Type B pancreatic cell (in vitro differentiated cells): Measurements from ENCODE around the gene RAB8B. TPM values are rescaled to one million over a fixed set of nuclear protein-coding genes. Genes with fewer than 3 reads are reported as not detected.

Source experiments
- DNase-seq: peaks from one replicate; pipeline ENCODE4 v3.0.0; 2021; ENCODE audit warnings: mixed read lengths; ENCODE audit not compliant: unreplicated experiment; ENCODE audit errors: extremely low spot score
- H3K27ac Mint-ChIP-seq: 2 replicates; pipeline ENCODE4 v1.8.0; 2021; ENCODE audit warnings: mild to moderate bottlenecking, mixed read lengths
- H3K27me3 Mint-ChIP-seq: 2 replicates; pipeline ENCODE4 v1.8.0; 2021; ENCODE audit warnings: mixed read lengths
- H3K36me3 Mint-ChIP-seq: 2 replicates; pipeline ENCODE4 v1.8.0; 2021; ENCODE audit warnings: mixed read lengths
- H3K4me1 Mint-ChIP-seq: one replicate; pipeline ENCODE4 v1.8.0; 2021; ENCODE audit warnings: mixed read lengths; ENCODE audit not compliant: unreplicated experiment
- H3K4me3 Mint-ChIP-seq: 2 replicates; pipeline ENCODE4 v1.8.0; 2021; ENCODE audit warnings: mild to moderate bottlenecking, mixed read lengths
- H3K9me3 Mint-ChIP-seq: 2 replicates; pipeline ENCODE4 v1.8.0; 2021; ENCODE audit warnings: mixed read lengths
- total RNA-seq: library from RNA; stranded (reverse); gene quantifications from 2 replicates; pipeline ENCODE4 v1.2.1, GENCODE V29; 2021; ENCODE audit warnings: low replicate concordance
- TF ChIP-seq, protein P1 (sequence below): fragments of 200-600 bp; sonication (generic); conservative IDR thresholded peaks from 2 replicates; pipeline ENCODE4 v1.5.0; 2021; ENCODE audit warnings: antibody characterized with exemption, mild to moderate bottlenecking

RAB8B gene
- total RNA-seq, 1 donor from 2014 or later = 36.8 TPM

DNA sequence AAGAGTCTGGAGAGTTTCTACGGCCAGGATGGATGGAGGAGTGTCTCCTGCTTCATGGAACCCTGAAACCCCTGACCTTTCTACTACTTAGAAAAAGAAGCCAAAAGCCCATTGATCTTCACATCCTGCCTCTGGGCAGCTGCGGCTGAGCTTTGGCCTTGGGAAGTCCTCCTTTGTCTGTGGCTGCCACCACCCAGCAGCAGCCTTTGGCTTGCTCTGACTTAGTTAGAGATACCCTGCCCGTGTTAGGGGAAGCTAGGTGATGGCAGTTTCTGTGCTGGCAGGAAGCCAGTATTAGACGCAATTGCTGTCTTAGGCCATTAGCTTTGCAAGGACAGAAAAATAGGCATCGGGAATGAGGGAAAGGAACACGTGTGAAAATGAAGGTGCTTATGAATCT, 106.8 kb downstream of the RAB8B start:
- H3K27ac Mint-ChIP-seq = peak overlapping the region; percentile 22
- TF ChIP-seq, protein P1, sequence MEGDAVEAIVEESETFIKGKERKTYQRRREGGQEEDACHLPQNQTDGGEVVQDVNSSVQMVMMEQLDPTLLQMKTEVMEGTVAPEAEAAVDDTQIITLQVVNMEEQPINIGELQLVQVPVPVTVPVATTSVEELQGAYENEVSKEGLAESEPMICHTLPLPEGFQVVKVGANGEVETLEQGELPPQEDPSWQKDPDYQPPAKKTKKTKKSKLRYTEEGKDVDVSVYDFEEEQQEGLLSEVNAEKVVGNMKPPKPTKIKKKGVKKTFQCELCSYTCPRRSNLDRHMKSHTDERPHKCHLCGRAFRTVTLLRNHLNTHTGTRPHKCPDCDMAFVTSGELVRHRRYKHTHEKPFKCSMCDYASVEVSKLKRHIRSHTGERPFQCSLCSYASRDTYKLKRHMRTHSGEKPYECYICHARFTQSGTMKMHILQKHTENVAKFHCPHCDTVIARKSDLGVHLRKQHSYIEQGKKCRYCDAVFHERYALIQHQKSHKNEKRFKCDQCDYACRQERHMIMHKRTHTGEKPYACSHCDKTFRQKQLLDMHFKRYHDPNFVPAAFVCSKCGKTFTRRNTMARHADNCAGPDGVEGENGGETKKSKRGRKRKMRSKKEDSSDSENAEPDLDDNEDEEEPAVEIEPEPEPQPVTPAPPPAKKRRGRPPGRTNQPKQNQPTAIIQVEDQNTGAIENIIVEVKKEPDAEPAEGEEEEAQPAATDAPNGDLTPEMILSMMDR = no peak
- no peak overlapping the region for H3K4me3 Mint-ChIP-seq
- no peaks in the 10 kb centered on the region for H3K9me3 Mint-ChIP-seq
- peaks cover 25% of the 10 kb centered on the region for H3K4me1 Mint-ChIP-seq
- no peaks in the 10 kb centered on the region for H3K27me3 Mint-ChIP-seq
- DNase-seq = no peak
- H3K36me3 Mint-ChIP-seq = peaks cover 26% of the 10 kb centered on the region

DNA sequence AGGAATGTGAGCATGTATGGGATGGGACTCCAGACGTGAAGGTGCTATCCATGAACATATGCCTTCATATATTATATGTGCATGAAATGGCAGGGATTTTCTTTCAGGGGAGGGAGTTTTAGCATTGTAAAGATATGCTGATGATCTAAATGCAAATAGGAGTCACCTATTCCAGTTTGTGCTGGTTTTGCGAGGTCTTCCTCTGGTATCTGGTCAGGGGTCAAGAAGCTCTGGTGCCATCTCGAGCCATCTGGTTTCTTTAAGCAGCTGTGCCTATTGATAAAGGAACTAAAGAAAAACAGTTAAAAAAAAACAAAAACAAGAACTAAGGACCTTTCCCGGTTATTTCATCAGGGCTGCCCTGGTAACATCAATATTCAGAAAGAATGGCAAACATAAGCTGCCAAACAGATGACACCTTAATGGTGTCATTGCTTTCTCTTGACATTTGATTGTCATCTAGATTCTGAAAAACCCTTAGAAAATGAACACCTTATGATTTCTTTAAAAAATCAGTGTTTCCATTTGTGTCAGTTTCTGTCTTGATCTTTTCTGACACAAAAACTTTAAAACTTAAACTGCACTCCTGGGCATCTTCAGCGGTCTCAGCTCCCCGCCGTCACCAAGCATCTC, 110.7 kb downstream of the RAB8B start:
- no peak for DNase-seq
- no peaks in the 10 kb centered on the region for H3K9me3 Mint-ChIP-seq
- H3K27me3 Mint-ChIP-seq = no peaks in the 10 kb centered on the region
- peaks cover 27% of the 10 kb centered on the region for H3K4me1 Mint-ChIP-seq
- peaks cover 38% of the 10 kb centered on the region for H3K36me3 Mint-ChIP-seq
- H3K27ac Mint-ChIP-seq = no peak overlapping the region
- no peak overlapping the region for H3K4me3 Mint-ChIP-seq
- TF ChIP-seq, protein P1 = no peak

GRCh38 chr15:63301088-63301487, 111.7 kb downstream of the RAB8B start:
- Mint-ChIP-seq H3K27me3 (no peaks in the 10 kb centered on the region), H3K4me1 (peaks cover 22% of the 10 kb centered on the region), H3K4me3 (no peak overlapping the region), H3K27ac (no peak overlapping the region), H3K36me3 (peaks cover 44% of the 10 kb centered on the region), H3K9me3 (no peaks in the 10 kb centered on the region)
- TF ChIP-seq, protein P1 = no peak
- DNase-seq = no peak

DNA sequence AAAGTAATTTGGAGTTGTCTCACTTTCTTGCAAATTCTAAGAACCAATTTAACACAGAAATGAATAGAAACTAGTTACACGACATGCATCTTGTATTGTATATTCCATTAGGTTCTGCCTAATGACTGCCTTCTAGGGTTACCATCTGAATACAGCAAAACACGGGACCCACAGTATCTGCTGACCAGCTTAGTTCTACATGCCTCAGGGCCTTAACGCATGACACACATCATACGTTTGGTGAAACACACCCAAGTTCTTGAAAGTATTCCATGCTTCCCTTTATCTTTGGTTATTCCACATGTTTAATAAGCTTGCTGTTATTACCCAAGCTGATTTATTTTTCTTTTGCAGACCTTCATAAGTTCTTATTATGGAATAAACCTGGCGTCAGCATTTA, 115.9 kb downstream of the RAB8B start:
- Mint-ChIP-seq H3K36me3 (peaks cover 27% of the 10 kb centered on the region), H3K27me3 (no peaks in the 10 kb centered on the region), H3K4me1 (peaks cover 17% of the 10 kb centered on the region), H3K9me3 (no peaks in the 10 kb centered on the region), H3K27ac (no peak overlapping the region), H3K4me3 (no peak overlapping the region)
- DNase-seq = no peak
- TF ChIP-seq, protein P1 = no peak

- TF ChIP-seq, protein P1 = no peak
- H3K4me1 Mint-ChIP-seq = peaks cover 5% of the 10 kb centered on the region
- no peaks in the 10 kb centered on the region for H3K9me3 Mint-ChIP-seq
- no peak overlapping the region for H3K4me3 Mint-ChIP-seq
- DNase-seq = no peak
- H3K27me3 Mint-ChIP-seq = no peaks in the 10 kb centered on the region
- H3K27ac Mint-ChIP-seq = no peak overlapping the region
- peaks cover 27% of the 10 kb centered on the region for H3K36me3 Mint-ChIP-seq
Measured at GRCh38 chr15:63306492-63307073, 117.2 kb downstream of the RAB8B start.
